ENCODE results near the gene SLC22A23.

The SLC22A23 gene

GRCh38 chr6:3410385-3411360 lies 46.2 kb downstream of the SLC22A23 start:
- H3K4me3 ChIP-seq: no peak overlapping the region
- no peaks in the 10 kb centered on the region for H3K9me3 ChIP-seq (ENCODE audit: low read depth, low read length)
- TF ChIP-seq EZH2 (IDR thresholded peaks at IDR 0.05) (no peak), FOXP2 (optimal IDR thresholded peaks at IDR 0.05; ENCODE audit: control extremely low read depth, extremely low read length, insufficient read depth) (no peak), POLR2AphosphoS5 (IDR thresholded peaks at IDR 0.05; ENCODE audit: borderline replicate concordance, low read depth, low read length) (no peak)
- no peak overlapping the region for H3K27ac ChIP-seq
- DNase-seq (ENCODE audit: low read depth, low spot score): no peak
- H3K36me3 ChIP-seq (ENCODE audit: insufficient read depth, low read length): no peaks in the 10 kb centered on the region
- no peak overlapping the region for H3K9ac ChIP-seq (ENCODE audit: insufficient read length)

GRCh38 chr6:3409699-3410384 lies 47.0 kb downstream of the SLC22A23 start:
- DNase-seq (ENCODE audit: low read depth, low spot score): no peak
- Histone ChIP-seq H3K27ac (no peak overlapping the region), H3K36me3 (ENCODE audit: insufficient read depth, low read length) (no peaks in the 10 kb centered on the region), H3K9ac (ENCODE audit: insufficient read length) (no peak overlapping the region), H3K9me3 (ENCODE audit: low read depth, low read length) (no peaks in the 10 kb centered on the region), H3K4me3 (no peak overlapping the region)
- TF ChIP-seq POLR2AphosphoS5 (IDR thresholded peaks at IDR 0.05; ENCODE audit: borderline replicate concordance, low read depth, low read length) (no peak), EZH2 (IDR thresholded peaks at IDR 0.05) (no peak), FOXP2 (optimal IDR thresholded peaks at IDR 0.05; ENCODE audit: control extremely low read depth, extremely low read length, insufficient read depth) (no peak)

- no peak overlapping the region for H3K9ac ChIP-seq (ENCODE audit: insufficient read length)
- TF ChIP-seq FOXP2 (optimal IDR thresholded peaks at IDR 0.05; ENCODE audit: control extremely low read depth, extremely low read length, insufficient read depth) (no peak), POLR2AphosphoS5 (IDR thresholded peaks at IDR 0.05; ENCODE audit: borderline replicate concordance, low read depth, low read length) (no peak), EZH2 (IDR thresholded peaks at IDR 0.05) (no peak)
- no peak overlapping the region for H3K4me3 ChIP-seq
- H3K27ac ChIP-seq: no peak overlapping the region
- H3K9me3 ChIP-seq (ENCODE audit: low read depth, low read length): no peaks in the 10 kb centered on the region
- DNase-seq (ENCODE audit: low read depth, low spot score): no peak
- no peaks in the 10 kb centered on the region for H3K36me3 ChIP-seq (ENCODE audit: insufficient read depth, low read length)
Observed at GRCh38 chr6:3408665-3409064, 48.2 kb downstream of the SLC22A23 start.

GRCh38 chr6:3407840-3408239 lies 49.0 kb downstream of the SLC22A23 start:
- no peak overlapping the region for H3K27ac ChIP-seq
- H3K36me3 ChIP-seq (ENCODE audit: insufficient read depth, low read length): no peaks in the 10 kb centered on the region
- no peaks in the 10 kb centered on the region for H3K9me3 ChIP-seq (ENCODE audit: low read depth, low read length)
- no peak for DNase-seq (ENCODE audit: low read depth, low spot score)
- no peak overlapping the region for H3K9ac ChIP-seq (ENCODE audit: insufficient read length)
- H3K4me3 ChIP-seq: no peak overlapping the region
- TF ChIP-seq FOXP2 (optimal IDR thresholded peaks at IDR 0.05; ENCODE audit: control extremely low read depth, extremely low read length, insufficient read depth) (no peak), EZH2 (IDR thresholded peaks at IDR 0.05) (no peak), POLR2AphosphoS5 (IDR thresholded peaks at IDR 0.05; ENCODE audit: borderline replicate concordance, low read depth, low read length) (no peak)

- DNase-seq (ENCODE audit: low read depth, low spot score): no peak
- Histone ChIP-seq H3K4me3 (no peak overlapping the region), H3K27ac (no peak overlapping the region), H3K9ac (ENCODE audit: insufficient read length) (no peak overlapping the region), H3K9me3 (ENCODE audit: low read depth, low read length) (no peaks in the 10 kb centered on the region), H3K36me3 (ENCODE audit: insufficient read depth, low read length) (no peaks in the 10 kb centered on the region)
- TF ChIP-seq FOXP2 (optimal IDR thresholded peaks at IDR 0.05; ENCODE audit: control extremely low read depth, extremely low read length, insufficient read depth) (no peak), EZH2 (IDR thresholded peaks at IDR 0.05) (no peak), POLR2AphosphoS5 (IDR thresholded peaks at IDR 0.05; ENCODE audit: borderline replicate concordance, low read depth, low read length) (no peak)
Observed at GRCh38 chr6:3406891-3407809, 49.7 kb downstream of the SLC22A23 start.

- TF ChIP-seq POLR2AphosphoS5 (IDR thresholded peaks at IDR 0.05; ENCODE audit: borderline replicate concordance, low read depth, low read length): no peak
- no peak for TF ChIP-seq FOXP2 (optimal IDR thresholded peaks at IDR 0.05; ENCODE audit: control extremely low read depth, extremely low read length, insufficient read depth)
- TF ChIP-seq EZH2 (IDR thresholded peaks at IDR 0.05): no peak
- Histone ChIP-seq H3K4me3 (no peak overlapping the region), H3K27ac (no peak overlapping the region), H3K9me3 (ENCODE audit: low read depth, low read length) (no peaks in the 10 kb centered on the region), H3K36me3 (ENCODE audit: insufficient read depth, low read length) (no peaks in the 10 kb centered on the region), H3K9ac (ENCODE audit: insufficient read length) (no peak overlapping the region)
- DNase-seq (ENCODE audit: low read depth, low spot score): no peak
Observed at GRCh38 chr6:3406362-3406821, 50.5 kb downstream of the SLC22A23 start.

- no peak for TF ChIP-seq EZH2 (IDR thresholded peaks at IDR 0.05)
- TF ChIP-seq POLR2AphosphoS5 (IDR thresholded peaks at IDR 0.05; ENCODE audit: borderline replicate concordance, low read depth, low read length): no peak
- no peak for TF ChIP-seq FOXP2 (optimal IDR thresholded peaks at IDR 0.05; ENCODE audit: control extremely low read depth, extremely low read length, insufficient read depth)
- no peak for DNase-seq (ENCODE audit: low read depth, low spot score)
- Histone ChIP-seq H3K9ac (ENCODE audit: insufficient read length) (no peak overlapping the region), H3K9me3 (ENCODE audit: low read depth, low read length) (no peaks in the 10 kb centered on the region), H3K4me3 (no peak overlapping the region), H3K27ac (no peak overlapping the region), H3K36me3 (ENCODE audit: insufficient read depth, low read length) (no peaks in the 10 kb centered on the region)
Observed at GRCh38 chr6:3405679-3406078, 51.2 kb downstream of the SLC22A23 start.

Data from SK-N-MC (cell line).